GM19035 (cell line): ENCODE results near the gene PMP22.

Experiments used
- ATAC-seq: cut with Tn5 transposase; IDR thresholded peaks from one replicate; pipeline ENCODE4 v1.9.1; 2021; ENCODE audit not compliant: unreplicated experiment

Gene PMP22

DNA sequence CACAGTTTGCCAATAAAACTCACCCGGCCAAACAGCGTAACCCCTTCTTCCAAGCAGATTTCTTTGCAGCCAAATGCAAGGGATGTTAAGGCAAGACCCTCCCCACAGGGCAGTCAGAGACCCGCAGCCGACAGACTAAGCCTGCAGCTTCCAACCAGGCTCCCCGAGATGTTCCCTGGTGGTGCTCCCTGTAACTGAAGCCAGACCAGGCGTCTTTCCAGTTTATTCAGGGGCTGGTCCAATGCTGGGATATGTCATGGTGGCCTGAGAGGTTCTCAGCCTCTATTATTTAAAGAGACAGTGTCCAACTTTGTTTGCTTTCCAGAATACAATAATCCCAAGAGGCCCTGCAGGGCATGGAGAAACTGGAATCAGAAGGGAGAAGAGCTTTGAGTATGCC, at the start of gene PMP22:
Gene PMP22, minus strand, starts transcription at position 196 of the 400 bp plus-strand sequence. CDS start 4,599 bp downstream, outside the sequence.
- no peak for ATAC-seq

DNA sequence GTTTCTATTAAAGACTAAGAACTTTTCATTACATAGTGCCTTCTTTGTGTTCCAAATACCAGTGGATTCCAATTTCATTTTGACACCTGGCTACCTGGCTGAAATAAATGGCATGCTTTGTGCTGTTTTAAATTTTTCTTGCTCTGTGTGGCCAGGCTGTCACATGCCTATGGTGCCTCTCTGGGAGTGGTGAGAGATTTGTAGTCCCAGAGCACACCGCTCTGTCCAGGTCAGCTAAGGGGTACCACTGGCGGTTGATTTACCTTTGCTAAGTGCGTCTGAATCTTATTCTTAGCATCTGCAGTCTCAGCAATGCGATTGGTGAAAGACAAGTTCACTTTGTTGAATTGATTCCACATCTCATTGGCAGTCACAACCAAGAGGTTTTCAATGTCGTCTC, 46.9 kb upstream of the PMP22 start:
- ATAC-seq: no peak

DNA sequence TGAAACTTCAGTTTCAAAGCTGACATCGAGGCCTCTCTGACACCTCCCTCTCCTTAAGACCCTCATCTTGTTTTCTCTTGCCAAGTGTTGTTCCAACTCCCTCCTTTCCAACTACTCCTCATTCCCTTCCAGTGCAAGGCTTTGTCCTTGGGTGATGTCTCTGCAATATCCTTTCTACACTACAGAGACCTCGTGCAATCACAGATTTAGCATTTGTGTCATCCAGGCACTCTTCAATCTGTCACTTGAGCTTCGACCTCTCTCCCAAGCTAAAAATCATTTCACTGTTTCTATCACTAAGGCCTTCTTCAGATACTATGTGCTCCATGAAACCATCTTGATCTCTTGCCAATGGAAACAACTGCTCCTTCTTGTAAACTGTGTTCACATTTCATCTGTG, 44.7 kb upstream of the PMP22 start:
- ATAC-seq: no peak

GRCh38 chr17:15309236-15309635, 44.1 kb upstream of the PMP22 start:
- no peak for ATAC-seq

DNA sequence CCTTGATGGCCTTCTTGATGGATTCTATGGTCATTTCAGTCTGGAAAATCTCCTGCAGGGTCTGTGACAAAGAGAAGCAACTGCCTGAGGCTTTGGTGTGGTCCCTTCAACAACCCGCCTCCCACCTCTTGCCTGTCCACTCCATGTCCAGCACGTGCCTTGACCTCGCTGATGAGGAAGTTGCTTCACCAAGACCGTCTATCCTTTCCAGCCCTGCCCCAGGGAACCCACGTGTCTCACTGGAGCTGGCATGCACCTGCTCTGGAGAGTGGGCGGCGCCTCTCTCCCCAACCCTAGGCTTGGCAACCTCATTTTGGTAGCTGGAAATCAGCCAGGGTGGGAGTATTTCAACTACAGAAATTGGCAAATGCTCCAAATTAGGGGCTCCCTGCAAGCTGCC, 43.6 kb upstream of the PMP22 start:
- ATAC-seq: no peak

DNA sequence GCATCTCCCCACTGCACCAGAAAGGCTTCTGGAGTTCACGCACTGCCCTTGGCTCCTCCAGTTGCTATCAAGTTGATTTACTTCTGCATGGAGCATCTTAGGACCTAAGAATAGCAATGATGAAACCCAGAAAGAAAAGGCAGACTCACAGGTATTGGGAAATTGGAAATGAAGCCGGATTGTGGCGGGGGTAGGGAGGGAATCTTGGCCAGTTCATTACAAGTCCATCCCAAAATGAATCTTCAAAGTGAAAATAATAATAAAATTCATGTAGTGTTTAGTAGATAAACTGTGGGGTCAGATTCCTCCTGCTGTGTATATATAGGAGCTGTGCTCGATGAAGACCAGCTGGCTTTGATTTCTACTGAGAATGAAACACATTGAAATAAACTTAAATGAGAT, 42.6 kb upstream of the PMP22 start:
- no peak for ATAC-seq

DNA sequence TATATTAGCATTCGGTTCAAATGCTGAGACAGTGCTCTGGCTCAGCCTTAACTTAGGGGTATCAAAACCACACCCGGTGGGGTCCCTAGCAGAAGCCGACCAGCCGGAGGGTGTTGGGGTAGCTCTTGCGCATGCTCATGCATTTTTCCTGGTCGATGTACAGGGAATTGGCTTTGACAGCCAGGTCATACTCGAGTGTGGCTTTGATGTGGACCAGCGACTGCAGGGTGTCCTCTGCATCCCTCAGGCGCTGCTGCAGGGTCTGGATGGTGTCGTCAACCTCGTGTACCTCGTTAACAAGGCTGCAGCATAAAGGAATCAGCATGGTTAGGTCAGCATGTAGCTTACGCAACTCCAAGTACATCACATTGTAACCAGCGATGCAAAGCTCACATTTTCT, 38.7 kb upstream of the PMP22 start:
- no peak for ATAC-seq

DNA sequence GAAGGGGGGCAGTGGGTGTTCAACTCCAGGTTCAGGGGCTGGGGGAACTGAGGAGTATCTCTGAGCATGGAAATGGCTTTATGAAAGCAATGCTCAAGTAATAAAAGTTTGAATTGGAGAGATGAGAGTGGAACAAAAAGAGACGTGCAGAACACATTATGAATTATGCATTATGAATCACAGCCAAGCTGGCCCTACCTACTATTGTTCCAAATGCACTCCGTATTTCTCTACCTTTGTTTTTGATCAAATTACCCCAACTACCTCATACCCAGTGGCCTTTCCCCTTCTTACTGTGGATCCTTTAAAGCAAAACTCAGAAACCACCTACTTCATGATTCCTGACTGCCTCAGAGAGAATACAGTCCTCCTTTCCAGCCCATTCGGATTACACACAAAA, 38.1 kb upstream of the PMP22 start:
- ATAC-seq: no peak

DNA sequence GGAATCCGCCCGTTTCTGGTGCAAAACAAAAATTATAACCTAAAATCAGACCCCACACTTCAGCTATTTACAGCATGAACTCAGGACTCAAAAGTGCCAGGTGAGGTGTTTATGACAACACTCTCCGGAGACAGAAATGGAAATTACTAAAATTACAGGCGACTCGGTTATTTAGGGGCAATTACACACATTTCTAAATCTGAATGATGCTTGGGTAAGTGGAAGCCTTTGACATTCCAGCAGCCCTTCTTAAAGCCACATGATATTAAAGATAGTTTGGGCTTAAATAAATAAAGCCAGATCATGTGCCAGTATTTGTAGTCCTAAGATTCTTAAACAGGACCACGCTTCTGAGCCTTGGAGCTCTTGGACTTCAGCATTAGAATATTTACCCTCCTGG, 36.7 kb upstream of the PMP22 start:
- no peak for ATAC-seq

DNA sequence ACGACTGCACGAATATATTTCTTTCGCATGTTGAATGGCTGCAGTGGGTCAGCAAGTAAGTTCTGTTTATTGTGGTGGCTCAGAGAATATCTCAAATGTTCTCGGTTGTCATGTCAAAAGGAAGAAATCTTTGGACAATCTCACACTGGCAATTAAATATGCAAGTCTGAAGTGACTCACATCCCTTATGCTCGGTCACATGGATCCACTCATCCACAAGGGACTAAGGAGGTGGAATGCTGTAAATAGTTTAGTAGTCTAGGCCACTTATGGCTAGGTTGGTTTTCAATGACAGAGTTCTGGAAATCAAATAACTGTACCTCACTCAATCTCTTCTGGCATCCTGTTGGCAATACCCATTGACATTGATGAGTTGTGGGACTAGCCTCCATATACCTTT, 33.0 kb upstream of the PMP22 start:
- ATAC-seq: no peak

GRCh38 chr17:15293558-15293957, 28.4 kb upstream of the PMP22 start:
- no peak for ATAC-seq

DNA sequence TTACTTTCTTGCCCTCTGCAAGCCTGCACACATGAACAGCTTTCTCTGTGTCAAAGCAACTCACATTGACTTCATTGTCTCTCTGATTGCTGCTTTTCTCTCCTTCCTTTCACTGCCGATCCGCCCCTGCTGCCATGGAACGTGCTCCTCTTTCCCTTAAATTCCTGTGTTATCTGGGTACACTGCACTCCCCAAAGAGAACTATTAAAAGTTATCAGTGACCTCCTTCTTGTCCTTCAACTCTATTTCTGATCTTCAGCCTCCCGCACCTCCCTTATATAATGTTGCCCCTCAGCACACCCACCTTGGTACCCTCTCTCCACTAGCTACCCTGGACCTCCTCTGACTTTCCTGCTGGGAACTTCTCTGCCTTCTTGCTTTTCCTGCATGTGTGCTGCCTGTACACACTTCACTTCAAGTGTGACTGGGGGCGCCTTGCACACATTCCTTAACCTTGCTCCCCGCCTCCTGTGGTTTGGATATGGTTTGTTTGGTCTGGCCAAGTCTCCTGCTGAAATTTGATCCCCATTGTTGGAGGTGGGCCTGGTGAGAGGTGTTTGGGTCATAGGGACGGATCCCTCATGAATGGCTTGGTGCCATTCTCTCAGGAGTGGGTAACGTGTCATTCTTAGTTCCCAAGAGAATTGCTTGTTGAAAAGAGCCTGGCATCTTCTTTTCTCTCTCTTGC, 26.7 kb upstream of the PMP22 start:
- no peak for ATAC-seq

GRCh38 chr17:15290605-15291004, 25.5 kb upstream of the PMP22 start:
- no peak for ATAC-seq

GRCh38 chr17:15289285-15290183, 24.4 kb upstream of the PMP22 start:
- no peak for ATAC-seq

DNA sequence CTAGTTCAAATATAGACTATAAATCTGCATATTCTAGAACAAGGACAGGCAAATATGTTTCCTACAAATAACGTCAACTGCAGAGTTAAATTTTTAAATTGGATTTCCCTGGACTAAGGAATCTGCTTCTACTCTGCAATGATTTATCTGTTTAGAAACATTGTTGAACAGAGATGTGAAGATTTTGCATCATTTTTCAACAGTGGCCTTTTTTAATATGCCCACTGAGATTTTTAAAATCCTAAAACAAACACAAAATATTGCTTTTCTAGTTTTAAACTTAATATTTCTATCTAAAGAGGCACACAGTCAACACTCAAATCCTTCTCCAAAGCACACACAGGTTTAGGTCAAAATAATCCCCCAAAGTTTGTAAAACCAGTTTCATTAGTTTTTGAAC, 23.7 kb upstream of the PMP22 start:
- no peak for ATAC-seq

- no peak for ATAC-seq
Measured at GRCh38 chr17:15287538-15288267, 22.6 kb upstream of the PMP22 start.

DNA sequence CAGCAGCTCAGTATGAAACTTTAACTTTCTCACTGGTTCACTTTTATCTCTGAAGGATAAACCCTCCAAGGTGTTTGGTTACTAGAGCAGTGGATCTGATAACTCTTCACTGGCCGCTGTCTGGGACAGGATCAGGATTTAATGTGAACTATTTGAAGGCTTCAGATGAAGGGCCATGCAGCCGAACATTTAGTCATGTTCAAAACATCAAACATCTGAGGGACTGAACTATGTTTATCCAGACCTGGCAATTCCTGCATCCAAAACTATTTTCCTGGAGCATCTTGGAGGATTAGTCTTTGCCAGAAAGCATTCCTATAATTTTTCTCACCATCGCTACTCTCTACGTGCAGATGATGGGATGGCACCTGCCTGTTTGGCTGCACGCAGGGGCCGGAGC, 20.3 kb upstream of the PMP22 start:
- ATAC-seq: no peak

DNA sequence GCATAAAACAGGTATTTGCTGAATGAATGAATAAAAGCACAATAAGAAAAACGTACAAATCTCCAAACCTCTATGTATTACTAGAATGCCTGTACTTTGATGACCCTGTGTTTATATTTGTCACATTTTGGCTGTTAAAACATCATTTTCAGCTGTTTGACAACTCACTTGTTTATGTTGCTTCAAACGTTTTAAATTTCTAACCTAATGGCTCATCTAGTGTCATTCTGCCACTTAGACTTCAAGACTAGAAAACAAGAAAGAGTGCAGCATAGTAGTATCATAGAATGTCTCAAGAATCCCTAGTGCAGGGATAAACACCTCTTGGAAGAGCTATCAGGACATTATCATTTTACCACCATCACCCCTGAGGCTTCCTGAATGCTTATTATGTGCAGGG, 19.4 kb upstream of the PMP22 start:
- ATAC-seq: no peak

- ATAC-seq: no peak
Measured at GRCh38 chr17:15284107-15284506, 19.0 kb upstream of the PMP22 start.

DNA sequence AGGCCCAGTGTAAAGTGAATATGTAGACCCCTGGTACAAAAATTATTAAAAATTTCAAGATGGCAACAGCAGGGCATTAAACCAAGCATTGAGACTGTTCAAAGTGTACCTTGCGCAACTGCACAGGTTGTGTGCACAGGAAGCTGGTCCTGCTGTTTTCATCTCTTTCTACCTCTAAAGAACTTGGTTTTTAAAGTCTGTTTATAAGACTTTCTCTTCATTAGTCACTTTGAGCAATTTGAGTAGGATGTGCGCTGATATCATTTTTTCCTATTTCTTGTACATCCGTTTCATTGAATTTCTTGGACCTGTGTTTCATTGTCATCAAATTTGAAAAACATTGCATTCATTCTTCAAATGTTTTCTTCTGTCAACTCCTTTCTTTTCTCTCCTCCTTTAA, 16.8 kb upstream of the PMP22 start:
- ATAC-seq: no peak

DNA sequence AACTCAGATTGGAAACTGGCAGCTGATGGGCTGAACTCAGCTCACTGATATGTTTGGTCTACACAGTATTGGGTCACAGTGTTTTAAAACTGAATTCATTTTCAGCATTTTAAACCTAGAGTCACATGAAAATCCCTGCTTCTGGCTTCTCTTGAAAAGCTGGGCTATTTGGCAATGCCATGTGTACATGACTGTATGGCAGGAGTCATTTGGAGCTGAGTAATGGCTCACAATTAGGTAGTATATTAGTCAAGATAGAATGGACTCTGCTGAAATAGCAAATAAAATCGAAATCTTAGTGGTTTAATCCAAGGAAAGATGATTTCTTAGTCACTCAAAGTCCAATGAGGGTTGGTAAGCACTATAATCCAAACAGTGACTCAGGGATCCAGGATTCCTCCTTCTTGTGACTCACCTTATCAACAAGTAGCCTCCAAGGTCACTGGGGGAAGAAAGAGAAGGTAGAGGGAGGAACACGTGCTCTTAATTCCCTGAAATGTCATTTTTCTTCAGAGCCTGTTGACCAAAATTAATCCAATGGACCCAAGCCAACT, 13.9 kb upstream of the PMP22 start:
- no peak for ATAC-seq
